IMR-90 (cell line): ENCODE data around the gene DDR1. TPM values are rescaled to one million over a fixed set of nuclear protein-coding genes. Genes with fewer than 3 reads are reported as not detected.

Source experiments
- ATAC-seq: fragments of 200-7000 bp; cut with Tn5 transposase; 2 replicates; pipeline ENCODE4 v1.9.1; 2020; ENCODE audit warnings: low read depth, mild to moderate bottlenecking, moderate library complexity
- BruUV-seq: library from RNA; stranded (reverse); fragments of 400-500 nt; replicated peaks from 2 replicates; lab custom pipeline; 2021; lab: Mats Ljungman, UMichigan
- CTCF ChIA-PET: fragments of 300-600 bp; formaldehyde crosslinking; extraction: SDS; loops from one replicate; lab custom pipeline; 2021; ENCODE audit warnings: antibody characterized with exemption; lab: Yijun Ruan, JAX
- POLR2A ChIA-PET: fragments of 300-600 bp; sonication (Branson Sonifier 250); formaldehyde crosslinking; loops from one replicate; lab custom pipeline; 2022; ENCODE audit warnings: antibody characterized with exemption; ENCODE audit not compliant: unreplicated experiment; lab: Charles Lee
- DNase-seq: peaks from one replicate; pipeline ENCODE4 v3.0.0; 2013
- H2AFZ ChIP-seq: replicated peaks from 2 replicates; pipeline ENCODE3; 2013; ENCODE audit warnings: low read length, mild to moderate bottlenecking; ENCODE audit not compliant: poor library complexity
- H2AK5ac ChIP-seq: 2 replicates; pipeline ENCODE4 v1.6.1; 2013; ENCODE audit warnings: low read depth, low read length, inconsistent platforms
- H2AK9ac ChIP-seq: replicated peaks from 2 replicates; pipeline ENCODE3; 2013; ENCODE audit warnings: mild to moderate bottlenecking, low read depth, low read length, moderate library complexity; ENCODE audit not compliant: poor library complexity
- H2BK120ac ChIP-seq: 2 replicates; pipeline ENCODE4 v1.6.1; 2013; ENCODE audit warnings: low read depth, low read length, inconsistent platforms
- H2BK15ac ChIP-seq: 3 replicates; pipeline ENCODE4 v1.6.1; 2013; ENCODE audit warnings: low read depth, low read length, inconsistent platforms
- H2BK20ac ChIP-seq: 2 replicates; pipeline ENCODE4 v1.6.1; 2013; ENCODE audit warnings: low read depth, mild to moderate bottlenecking, inconsistent platforms, low read length, moderate library complexity
- H2BK5ac ChIP-seq: 2 replicates; pipeline ENCODE4 v1.6.1; 2013; ENCODE audit warnings: mild to moderate bottlenecking, low read depth, low read length, inconsistent platforms; ENCODE audit not compliant: poor library complexity, severe bottlenecking
- H3K14ac ChIP-seq: replicated peaks from 2 replicates; pipeline ENCODE4 v1.6.1; 2013; ENCODE audit warnings: low read depth, low read length, inconsistent platforms
- H3K18ac ChIP-seq: 2 replicates; pipeline ENCODE4 v1.6.1; 2013; ENCODE audit warnings: low read depth, low read length, control low read depth
- H3K23ac ChIP-seq: 2 replicates; pipeline ENCODE4 v1.6.1; 2013; ENCODE audit warnings: low read depth, low read length, inconsistent platforms
- H3K27ac ChIP-seq: 2 replicates; pipeline ENCODE4 v1.5.1; 2013; ENCODE audit warnings: mild to moderate bottlenecking, control low read depth, low read length; ENCODE audit not compliant: insufficient read depth
- H3K27me3 ChIP-seq: 2 replicates; pipeline ENCODE4 v1.6.1; 2013; ENCODE audit warnings: low read length; ENCODE audit not compliant: control insufficient read depth, insufficient read depth
- H3K36me3 ChIP-seq: 2 replicates; pipeline ENCODE4 v1.6.1; 2013; ENCODE audit warnings: low read length, mixed read lengths; ENCODE audit not compliant: control insufficient read depth, insufficient read depth
- H3K4ac ChIP-seq: 2 replicates; pipeline ENCODE4 v1.6.1; 2013; ENCODE audit warnings: low read depth, low read length, inconsistent platforms
- H3K4me1 ChIP-seq: 2 replicates; pipeline ENCODE4 v1.6.1; 2013; ENCODE audit warnings: low read length, mixed read lengths; ENCODE audit not compliant: control insufficient read depth, insufficient read depth
- H3K4me2 ChIP-seq: 2 replicates; pipeline ENCODE4 v1.6.1; 2013; ENCODE audit warnings: low read depth, mild to moderate bottlenecking, control low read depth, low read length, moderate library complexity
- H3K4me3 ChIP-seq: 2 replicates; pipeline ENCODE4 v1.5.1; 2013; ENCODE audit warnings: low read depth, mild to moderate bottlenecking, control low read depth, low read length, moderate library complexity; ENCODE audit not compliant: insufficient read depth
- H3K56ac ChIP-seq: 2 replicates; pipeline ENCODE4 v1.6.1; 2013; ENCODE audit warnings: low read length, inconsistent platforms; ENCODE audit not compliant: insufficient read depth; ENCODE audit errors: extremely low read depth
- H3K79me1 ChIP-seq, 2 experiments: 2 replicates each; pipeline ENCODE4 v1.6.1; 2013; ENCODE audit warnings: low read length in 2 of 2, inconsistent platforms in 1 of 2, low read depth in 1 of 2
- H3K9ac ChIP-seq: 2 replicates; pipeline ENCODE4 v1.6.1; 2013; ENCODE audit warnings: low read depth, low read length, control low read depth
- H3K9me1 ChIP-seq: 2 replicates; pipeline ENCODE4 v1.6.1; 2013; ENCODE audit warnings: low read length, inconsistent platforms; ENCODE audit not compliant: insufficient read depth
- H3K9me3 ChIP-seq: 2 replicates; pipeline ENCODE4 v1.6.1; 2013; ENCODE audit warnings: low read length; ENCODE audit not compliant: control insufficient read depth, insufficient read depth
- H4K20me1 ChIP-seq: 2 replicates; pipeline ENCODE4 v1.6.1; 2013; ENCODE audit warnings: low read length, inconsistent platforms; ENCODE audit not compliant: insufficient read depth
- H4K5ac ChIP-seq: 2 replicates; pipeline ENCODE4 v1.6.1; 2013; ENCODE audit warnings: mild to moderate bottlenecking, low read depth, low read length, control low read depth
- H4K8ac ChIP-seq, 2 experiments: 2 replicates each; pipeline ENCODE4 v1.6.1; 2013; ENCODE audit warnings: low read depth in 2 of 2, low read length in 2 of 2, control low read depth in 1 of 2, inconsistent platforms in 1 of 2
- H4K91ac ChIP-seq: 2 replicates; pipeline ENCODE4 v1.6.1; 2013; ENCODE audit warnings: low read depth, low read length, inconsistent platforms; ENCODE audit not compliant: insufficient read depth
- CEBPB ChIP-seq: IDR thresholded peaks from 2 replicates; pipeline ENCODE4 v1.6.1; 2012; ENCODE audit warnings: low read depth, low read length, improper control_type of control experiment
- CHD1 ChIP-seq: IDR thresholded peaks from 2 replicates; pipeline ENCODE4 v1.6.1; 2012; ENCODE audit warnings: low read depth, low read length, improper control_type of control experiment
- MAFK ChIP-seq: IDR thresholded peaks from 2 replicates; pipeline ENCODE4 v1.6.1; 2012; ENCODE audit warnings: low read depth, low read length, improper control_type of control experiment
- POLR2A ChIP-seq: IDR thresholded peaks from 2 replicates; pipeline ENCODE4 v1.6.1; 2012; ENCODE audit warnings: mild to moderate bottlenecking, low read depth, low read length
- RFX5 ChIP-seq: IDR thresholded peaks from 2 replicates; pipeline ENCODE4 v1.8.0; 2012; ENCODE audit warnings: low read depth, mild to moderate bottlenecking, low read length, moderate library complexity
- SMC3 ChIP-seq: fragments of 150-350 bp; IDR thresholded peaks from 2 replicates; pipeline ENCODE4 v1.6.1; 2016; ENCODE audit warnings: low read depth, mild to moderate bottlenecking, antibody characterized with exemption, low read length, moderate library complexity
- WGBS, 2 experiments: methylation state at CpG; one replicate each; pipeline versions ENCODE4 v1.1.5 to v1.1.7; 2013; ENCODE audit warnings: missing lambda C conversion rate in 2 of 2; ENCODE audit not compliant: insufficient read length in 1 of 2; ENCODE audit errors: extremely low coverage in 2 of 2; 5-methylcytosine and 5-hydroxymethylcytosine counted together
- dilution Hi-C: fragments of 300-500 bp; cut with HindIII; formaldehyde crosslinking; loops from one replicate; pipeline ENCODE4 v1.14.3; 2018; ENCODE audit warnings: low sequenced_read_pairs; ENCODE audit not compliant: unreplicated experiment
- in situ Hi-C: fragments of 300-500 bp; cut with MboI; formaldehyde crosslinking; loops from 3 replicates; pipeline ENCODE4 v1.14.3; 2019; ENCODE audit warnings: low sequenced_read_pairs, inconsistent platforms, mixed read lengths
- intact Hi-C: fragments of 100-400 bp; cut with micrococcal nuclease; formaldehyde crosslinking; loops from 2 replicates; pipeline ENCODE4 v1.10.0; 2022
- polyA plus RNA-seq, 3 experiments: library from polyadenylated mRNA; depleted of rRNA; stranded (reverse); fragments of >200 nt; gene quantifications; 2 replicates each; pipeline ENCODE4 v1.2.3, GENCODE V29; 2012; ENCODE audit warnings: low replicate concordance in 1 of 3
- total RNA-seq: library from RNA; depleted of rRNA; stranded (reverse); fragments of >200 nt; gene quantifications from 2 replicates; pipeline ENCODE4 v1.2.3, GENCODE V29; 2012

DDR1 gene
- total and polyA plus RNA-seq, 2 of the 4 experiments (the other 2 are of a cell fraction): 5.6 to 19.6 TPM

GRCh38 chr6:30896541-30896940, 12.2 kb downstream of the DDR1 start:
- no CpG with 5 or more reads among the region's 13 CpGs for WGBS, 2 experiments
- intact Hi-C loops: no loop called here
- H3K4ac ChIP-seq: no peak overlapping the region
- TF ChIP-seq SMC3 (no peak), POLR2A (no peak), MAFK (no peak), CHD1 (no peak), CEBPB (no peak), RFX5 (no peak)
- no peak overlapping the region for H4K5ac ChIP-seq
- CTCF ChIA-PET: no interaction called here
- no peak overlapping the region for H3K4me2 ChIP-seq
- no peak overlapping the region for H2AK9ac ChIP-seq
- H3K4me3 ChIP-seq: no peak overlapping the region
- H2BK5ac ChIP-seq: no peak overlapping the region
- no TSS peak for BruUV-seq
- H4K20me1 ChIP-seq: no peaks in the 10 kb centered on the region; the same call in 1 of the 2 replicates
- POLR2A ChIA-PET: no interaction called here
- no peak overlapping the region for H2BK120ac ChIP-seq
- H3K9me1 ChIP-seq: no peaks in the 10 kb centered on the region
- H3K27me3 ChIP-seq: no peaks in the 10 kb centered on the region
- H2BK20ac ChIP-seq: no peak overlapping the region
- no peak overlapping the region for H3K14ac ChIP-seq
- no peak overlapping the region for H3K56ac ChIP-seq
- no peak for ATAC-seq
- no peak overlapping the region for H3K23ac ChIP-seq
- no peak overlapping the region for H4K8ac ChIP-seq
- H3K4me1 ChIP-seq: no peaks in the 10 kb centered on the region
- H2BK15ac ChIP-seq: no peak overlapping the region
- H2AFZ ChIP-seq: no peak overlapping the region
- no peak overlapping the region for H3K27ac ChIP-seq
- no peak overlapping the region for H3K9ac ChIP-seq
- H3K36me3 ChIP-seq: peaks cover 61% of the 10 kb centered on the region
- dilution Hi-C loops: no loop called here
- no peaks in the 10 kb centered on the region for H3K9me3 ChIP-seq
- no peak overlapping the region for H2AK5ac ChIP-seq
- no peak overlapping the region for H3K18ac ChIP-seq
- H4K91ac ChIP-seq: no peak overlapping the region
- peaks cover 0 to 4% of the 10 kb centered on the region in 2 experiments; a peak in 2 of 4 replicates for H3K79me1 ChIP-seq
- in situ Hi-C loops: no loop called here
- DNase-seq: no peak
